NCI-H2107 treated with DMSO at 0.1 percent for 48 hours (cell line): ENCODE measurements around the gene PYGB.
"Not testable (repeated sequence)": the region's sequence is repeated elsewhere in the genome, so short reads cannot be mapped to it uniquely, and the experiment has no call there.

Experiments
- DNase-seq: peaks from one replicate; lab custom pipeline; 2025; ENCODE audit not compliant: unreplicated experiment; lab: John Stamatoyannopoulos, UW

PYGB gene

GRCh38 chr20:25310268-25310920, 62.5 kb downstream of the PYGB start:
- peak; percentile 20 for DNase-seq

- no peak for DNase-seq
Observed at GRCh38 chr20:25310921-25311728, 63.2 kb downstream of the PYGB start.

GRCh38 chr20:25312716-25313115, 64.8 kb downstream of the PYGB start:
- DNase-seq: not testable (repeated sequence)

GRCh38 chr20:25313593-25313992, 65.7 kb downstream of the PYGB start:
- DNase-seq: no peak

- DNase-seq: no peak
Observed at GRCh38 chr20:25314497-25315417, 66.9 kb downstream of the PYGB start.

GRCh38 chr20:25315418-25316210, 67.7 kb downstream of the PYGB start:
- no peak for DNase-seq

GRCh38 chr20:25316506-25317190, 68.8 kb downstream of the PYGB start:
- DNase-seq: no peak

GRCh38 chr20:25317351-25318075, 69.6 kb downstream of the PYGB start:
- DNase-seq: peak; percentile 11

GRCh38 chr20:25318471-25319240, 70.8 kb downstream of the PYGB start:
- DNase-seq: no peak

- DNase-seq: peak; percentile 61
Observed at GRCh38 chr20:25319241-25320034, 71.6 kb downstream of the PYGB start.

- no peak for DNase-seq
Observed at GRCh38 chr20:25320035-25320800, 72.3 kb downstream of the PYGB start.

- DNase-seq: no peak
Observed at GRCh38 chr20:25321262-25321831, 73.5 kb downstream of the PYGB start.

- DNase-seq: no peak
Observed at GRCh38 chr20:25321991-25322390, 74.1 kb downstream of the PYGB start.

- DNase-seq: no peak
Observed at GRCh38 chr20:25323496-25324246, 75.8 kb downstream of the PYGB start.

GRCh38 chr20:25324412-25324811, 76.5 kb downstream of the PYGB start:
- no peak for DNase-seq

- DNase-seq: no peak
Observed at GRCh38 chr20:25325073-25325472, 77.2 kb downstream of the PYGB start.
